ENCODE results near the gene CRB1.

GRCh38 chr1:197422993-197423392 is 154.9 kb downstream of the CRB1 start:
- no peak for TF ChIP-seq CTCF (conservative IDR thresholded peaks at IDR 0.05; ENCODE audit: low read length)
- TF ChIP-seq EZH2phosphoT487 (IDR thresholded peaks at IDR 0.05; ENCODE audit: borderline replicate concordance) = no peak

Data from Loucy (cell line).